Right ventricle myocardium inferior (tissue), 1 donor: ENCODE measurements around the gene PARD6G. TPM values are rescaled to one million over a fixed set of nuclear protein-coding genes. Genes with fewer than 3 reads are reported as not detected.
"Not testable (repeated sequence)": the region's sequence is repeated elsewhere in the genome, so short reads cannot be mapped to it uniquely, and the experiment has no call there.

ENCODE experiments used
- ATAC-seq: fragments of 200-7000 bp; cut with Tn5 transposase; one replicate; pipeline ENCODE4 v1.9.1; 2020; ENCODE audit warnings: mild to moderate bottlenecking, moderate library complexity
- DNase-seq: peaks from one replicate; pipeline ENCODE4 v3.0.0; 2021; ENCODE audit errors: missing footprints
- intact Hi-C: fragments of 100-400 bp; cut with DNase I; formaldehyde crosslinking; loops from one replicate; pipeline ENCODE4 v1.11.0; 2022
- total RNA-seq: library from RNA; stranded (reverse); fragmentation: NEBNext Ultra II Directional; extraction: Animal tissue kit (Norgen Biotek cat#: 25700); gene quantifications from one replicate; pipeline ENCODE4 v1.2.1, GENCODE V29; 2021
- donor health status: DM: no; HTN: yes; CAD: no; lungs with severe emphysema.

PARD6G gene
- total RNA-seq, 1 donor from 2014 or later = 2.1 TPM

DNA sequence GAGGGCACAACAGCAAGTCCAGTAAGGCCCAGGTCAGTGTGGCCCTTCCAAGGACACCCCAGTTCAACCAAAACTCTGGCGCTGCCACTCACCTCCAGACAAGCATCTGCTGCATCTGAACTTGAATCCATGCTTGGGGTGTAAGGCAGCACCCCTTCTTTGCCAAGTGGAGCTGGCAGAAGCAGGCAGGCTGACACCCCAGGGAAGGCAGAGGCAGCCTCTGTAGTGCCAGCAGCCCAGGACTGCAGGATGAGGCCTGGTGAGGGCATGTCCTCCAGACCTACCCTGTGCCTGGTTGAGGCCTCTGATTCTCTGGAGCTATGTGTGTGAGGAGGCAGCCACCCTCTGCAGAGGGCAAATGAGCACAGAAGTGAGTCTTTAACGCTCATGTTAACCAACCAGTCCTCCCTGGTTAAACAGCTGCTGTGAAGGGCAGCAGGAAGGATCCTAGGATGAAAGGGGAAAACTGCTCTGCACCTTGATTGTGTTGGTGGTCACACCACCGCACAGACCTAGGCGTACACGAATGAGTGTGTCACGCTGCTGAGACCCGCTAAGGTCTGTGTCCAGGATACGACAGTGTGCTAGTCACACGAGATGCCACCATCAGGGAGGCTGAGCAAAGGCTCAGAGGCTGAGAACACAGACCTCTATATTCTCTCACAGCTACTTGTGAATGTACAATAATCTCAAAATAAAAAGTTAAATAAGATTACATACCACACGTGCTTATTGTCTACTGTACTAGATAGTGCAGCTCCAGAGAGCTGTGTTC, 2.2 kb downstream of the PARD6G start:
- intact Hi-C loops = no loop called here
- DNase-seq (no peak), ATAC-seq (no peak)

DNA sequence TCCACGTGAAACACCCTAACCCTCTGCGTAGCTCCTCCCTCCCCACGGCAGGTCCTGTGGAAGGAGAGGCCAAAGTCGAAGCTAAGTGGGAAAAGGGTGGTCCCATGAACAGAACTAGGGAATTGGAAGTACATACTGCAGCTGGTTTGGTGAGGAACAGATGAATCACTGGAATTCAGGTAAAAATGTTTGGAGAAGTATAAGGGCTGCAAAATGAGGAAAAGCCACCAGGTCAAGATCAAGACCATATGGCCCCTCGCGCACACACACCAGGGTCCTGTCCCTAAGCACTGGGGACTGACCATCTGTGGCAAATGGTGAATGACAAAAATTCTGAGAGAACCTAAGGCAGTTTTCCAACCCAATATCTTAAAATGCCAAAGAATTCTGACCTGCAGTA, 3.1 kb downstream of the PARD6G start:
- intact Hi-C loops = no loop called here
- no peak for DNase-seq
- no peak for ATAC-seq

DNA sequence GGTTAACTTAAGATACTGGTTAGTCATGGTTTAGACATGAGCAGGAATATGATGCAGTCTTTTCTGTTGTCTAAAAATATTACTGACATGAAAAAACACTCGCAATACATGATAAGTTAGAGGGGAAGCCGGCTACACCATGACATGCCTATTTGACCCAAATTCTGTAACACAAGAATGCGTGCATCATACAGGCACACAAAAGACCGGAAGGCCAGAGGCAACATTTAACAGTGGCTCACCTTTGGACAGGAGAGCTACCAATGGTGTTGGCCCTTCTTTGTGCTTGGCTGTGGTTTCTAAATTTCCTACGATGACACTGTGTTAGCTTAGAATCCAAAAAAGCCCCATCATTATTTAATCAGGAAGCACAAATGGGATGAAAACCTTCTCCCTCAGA, 4.1 kb downstream of the PARD6G start:
- no peak for ATAC-seq
- intact Hi-C loops = no loop called here
- DNase-seq = no peak

DNA sequence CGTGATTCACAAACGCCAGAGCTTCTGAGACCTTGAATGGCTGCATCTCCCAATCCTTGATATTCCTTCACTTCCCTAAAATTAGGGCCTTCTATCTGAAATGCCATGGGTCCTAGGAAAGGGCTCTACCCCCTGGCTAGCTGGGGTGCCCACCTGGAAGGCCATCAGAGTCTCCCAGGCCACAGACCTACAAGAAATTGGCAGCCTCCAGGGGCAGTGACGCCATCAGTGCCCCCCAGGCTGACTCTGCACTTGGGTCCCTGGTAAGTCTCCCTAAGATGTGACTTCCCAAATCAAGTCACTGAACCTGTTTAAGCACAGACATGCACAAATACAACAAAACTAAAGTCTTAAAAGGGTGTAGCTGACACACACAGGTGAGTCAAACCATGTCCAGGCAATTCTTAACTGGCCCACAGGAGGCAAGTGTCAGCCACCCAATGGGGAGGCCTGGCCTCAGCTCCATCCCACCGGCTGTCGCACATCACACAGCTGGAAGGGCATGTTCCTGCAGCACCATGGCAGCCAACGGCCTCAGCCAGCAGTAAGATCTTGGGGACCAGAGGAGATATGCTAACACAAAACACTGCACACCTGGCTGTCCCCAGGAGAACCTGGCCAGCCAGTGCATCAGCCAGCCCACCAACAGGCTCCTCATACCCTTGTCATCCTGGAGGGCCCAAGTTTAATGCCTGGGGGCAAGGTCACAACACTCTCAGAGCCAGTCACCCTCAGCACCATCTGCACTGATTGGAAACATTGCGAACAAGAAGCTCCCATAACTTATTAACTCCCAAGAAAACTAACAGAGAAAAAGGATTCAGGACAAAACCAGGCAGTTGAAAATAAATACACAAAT, 5.2 kb downstream of the PARD6G start:
- intact Hi-C loops = no loop called here

DNA sequence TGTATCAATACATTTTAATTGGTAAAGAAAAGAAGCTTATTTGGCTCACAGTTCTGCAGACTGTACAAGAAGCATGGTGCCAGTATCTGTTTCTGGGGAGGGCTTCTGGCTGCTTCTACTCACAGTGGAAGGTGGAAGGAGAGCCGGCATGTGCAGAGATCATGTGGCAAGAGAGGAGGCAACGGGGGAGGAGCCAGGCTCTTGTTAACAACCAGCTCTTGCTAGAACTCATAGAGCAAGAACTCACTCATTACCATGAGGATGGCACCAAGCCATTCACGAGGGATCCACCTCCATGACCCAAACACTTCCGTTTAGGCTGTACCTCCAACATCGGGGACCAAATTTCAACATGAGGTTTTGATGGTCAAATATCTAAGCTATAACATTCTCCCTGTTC, 7.5 kb downstream of the PARD6G start:
- no peak for DNase-seq
- ATAC-seq = no peak
- intact Hi-C loops = no loop called here

More for the DNA sequence above, 5.2 kb downstream of the PARD6G start:
- DNase-seq (no peak), ATAC-seq (no peak)

DNA sequence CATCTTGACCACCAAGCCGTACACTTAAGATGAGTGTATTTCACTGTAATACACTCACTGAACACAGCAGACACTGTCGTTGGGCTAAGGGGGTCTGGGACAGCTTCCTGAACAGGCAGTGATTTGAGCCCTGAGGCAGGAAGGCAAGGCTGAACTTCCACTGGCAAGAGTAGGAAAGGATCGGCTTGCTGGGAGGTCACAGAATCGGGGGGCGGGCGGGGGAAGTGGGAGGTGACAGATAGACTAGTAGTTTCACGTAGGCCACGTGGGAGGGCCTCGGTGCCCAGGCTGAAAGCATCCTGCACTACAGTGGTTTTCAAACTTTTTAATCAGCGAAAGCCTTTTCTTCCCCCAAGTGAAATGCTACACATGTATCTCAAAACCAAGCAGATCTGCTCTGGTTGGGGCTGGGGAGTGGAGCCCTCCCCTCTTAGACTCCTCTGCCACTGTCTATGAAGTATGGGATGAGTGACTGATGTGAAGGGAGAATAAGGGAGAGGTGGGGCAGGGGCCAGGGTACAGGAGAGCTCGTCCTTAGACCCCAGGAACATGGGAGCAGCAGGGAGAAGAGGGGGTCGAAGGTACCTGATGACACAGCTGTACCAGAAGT, 8.6 kb downstream of the PARD6G start:
- no peak for DNase-seq
- ATAC-seq = no peak
- intact Hi-C loops = no loop called here

DNA sequence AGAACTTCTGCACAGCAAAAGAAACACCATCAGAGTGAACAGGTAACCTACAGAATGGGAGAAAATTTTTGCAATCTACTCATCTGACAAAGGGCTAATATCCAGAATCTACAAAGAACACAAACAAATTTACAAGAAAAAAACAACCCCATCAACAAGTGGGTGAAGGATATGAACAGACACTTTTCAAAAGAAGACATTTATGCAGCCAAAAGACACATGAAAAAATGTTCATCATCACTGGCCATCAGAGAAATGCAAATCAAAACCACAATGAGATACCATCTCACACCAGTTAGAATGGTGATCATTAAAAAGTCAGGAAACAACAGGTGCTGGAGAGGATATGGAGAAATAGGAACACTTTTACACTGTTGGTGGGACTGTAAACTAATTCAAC, 9.8 kb downstream of the PARD6G start:
- DNase-seq, intact Hi-C loops, ATAC-seq: not testable (repeated sequence)

DNA sequence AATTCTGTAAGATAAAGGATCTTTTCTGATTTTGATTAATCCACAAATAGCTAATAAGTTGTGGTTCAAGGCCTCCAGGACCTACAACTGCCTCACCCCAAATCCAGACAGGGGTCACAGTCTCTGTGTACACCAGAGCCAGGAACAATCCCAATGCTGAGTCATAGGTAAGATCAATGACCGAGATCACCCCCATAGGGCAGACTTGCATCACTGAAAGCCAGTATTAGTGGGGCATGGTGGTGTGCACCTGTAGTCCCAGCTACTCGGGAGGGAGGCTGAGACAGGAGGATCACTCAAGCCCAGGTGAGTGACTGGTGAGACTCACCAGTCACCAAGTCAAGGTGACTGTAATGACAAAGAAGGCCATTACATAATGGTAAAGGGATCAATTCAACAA, 12.9 kb downstream of the PARD6G start:
- intact Hi-C loops = no loop called here
- DNase-seq (no peak), ATAC-seq (no peak)

DNA sequence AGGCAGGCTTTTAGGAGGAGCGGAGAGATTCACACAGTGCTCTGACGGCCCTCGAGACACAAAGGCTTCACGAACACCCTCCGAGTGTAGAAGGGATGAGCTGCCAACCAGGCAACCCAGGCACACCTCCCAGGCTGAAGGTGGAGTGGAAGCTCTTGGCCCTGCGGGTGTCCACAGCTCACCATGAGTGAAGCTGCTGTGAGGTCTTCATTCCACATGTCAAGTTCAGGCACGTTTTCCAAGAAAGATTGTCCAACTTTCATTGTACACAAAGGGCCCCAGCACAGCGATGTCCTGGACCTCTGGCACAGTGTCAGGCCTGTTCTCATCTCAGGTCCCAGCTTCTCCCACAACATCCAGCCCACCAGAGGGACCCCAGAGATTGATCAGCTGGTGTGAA, 13.4 kb downstream of the PARD6G start:
- ATAC-seq (no peak), DNase-seq (no peak)
- intact Hi-C loops = no loop called here

DNA sequence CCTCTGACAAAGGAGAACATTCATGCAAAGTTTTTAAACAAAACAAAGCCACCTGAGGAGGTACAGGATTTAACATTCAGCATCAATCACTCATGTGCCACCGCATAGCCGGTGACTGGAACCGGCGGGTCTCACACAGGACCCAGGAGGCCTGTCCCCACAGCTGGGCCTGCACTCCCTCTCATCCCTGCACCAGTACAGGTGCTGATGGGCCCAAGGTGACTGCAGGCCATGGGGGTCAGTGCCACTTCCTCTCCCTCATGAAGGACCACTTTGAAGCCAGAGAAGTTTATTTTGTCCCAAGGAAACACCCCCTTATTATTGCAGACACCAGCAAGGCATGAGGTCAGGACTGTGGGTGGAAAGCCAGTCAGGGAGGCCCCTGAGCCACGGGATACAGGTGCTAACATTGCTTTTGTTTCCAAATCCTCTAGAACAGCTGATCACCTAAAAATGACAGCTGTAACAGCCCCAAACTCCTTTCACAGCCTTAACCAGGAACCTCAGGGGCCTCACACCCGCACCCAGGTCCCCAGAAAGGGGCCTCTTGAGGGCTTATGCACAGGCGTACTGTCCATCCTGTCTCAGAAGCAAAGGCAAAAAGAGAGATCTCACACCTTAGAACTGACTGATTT, 14.0 kb downstream of the PARD6G start:
- no peak for DNase-seq
- intact Hi-C loops = no loop called here
- no peak for ATAC-seq

DNA sequence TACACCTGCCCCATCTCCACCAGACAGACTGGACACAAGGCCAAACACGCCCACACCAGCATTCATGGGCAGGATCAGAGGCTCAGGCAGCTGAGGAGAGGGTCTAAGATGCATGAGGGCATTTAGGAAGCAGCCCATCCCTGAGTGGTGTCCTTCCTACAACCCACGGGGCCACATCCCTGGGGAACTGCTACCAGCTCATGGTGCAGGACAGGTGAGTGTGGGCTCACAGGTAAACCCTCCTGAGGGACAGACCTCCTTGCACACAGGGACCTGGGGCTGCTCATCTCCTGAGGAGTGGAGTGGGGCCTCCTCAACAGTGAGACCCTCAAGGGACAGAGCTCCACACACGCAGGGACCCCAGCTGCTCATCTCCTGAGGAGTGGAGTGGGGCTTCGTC, 14.6 kb downstream of the PARD6G start:
- no peak for ATAC-seq
- no peak for DNase-seq
- intact Hi-C loops = no loop called here

DNA sequence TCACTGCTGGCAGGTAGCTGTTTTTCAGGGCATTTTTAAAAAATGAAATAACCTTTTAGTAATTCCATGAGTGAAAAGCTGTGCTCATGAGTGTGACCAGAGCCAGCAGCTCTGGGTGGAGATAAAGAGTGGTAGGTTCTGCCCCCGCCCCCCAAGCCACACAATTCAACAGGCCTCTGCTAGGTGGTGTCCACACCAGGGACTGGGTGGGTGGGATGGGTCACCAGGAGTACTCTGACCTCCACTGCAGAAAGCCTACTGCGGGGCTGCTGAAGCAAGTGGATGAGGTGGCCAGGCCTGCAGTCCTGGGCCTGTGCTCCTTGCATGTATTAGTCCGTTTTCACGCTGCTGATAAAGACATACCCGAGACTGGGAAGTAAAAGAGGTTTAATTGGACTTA, 15.3 kb downstream of the PARD6G start:
- no peak for DNase-seq
- intact Hi-C loops = no loop called here
- ATAC-seq = no peak

DNA sequence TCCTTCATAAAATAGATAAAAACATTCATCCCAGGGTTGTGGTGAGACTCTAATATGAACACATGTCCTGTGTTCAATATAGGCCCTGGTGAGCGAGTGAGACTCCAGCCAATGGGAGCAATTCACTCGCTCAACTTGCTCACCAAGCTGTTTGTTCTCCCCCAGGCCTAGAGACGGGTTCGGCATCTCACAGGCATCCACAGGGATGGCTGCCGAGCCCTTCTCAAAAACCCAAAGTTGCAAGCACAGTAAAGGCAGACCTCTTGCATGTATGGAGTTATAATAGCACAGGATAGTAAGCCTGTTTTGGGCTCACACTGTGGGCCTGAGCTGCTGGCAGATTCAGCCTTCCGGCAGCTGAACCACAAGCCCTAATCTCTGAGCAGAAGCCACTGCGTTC, 15.7 kb downstream of the PARD6G start:
- intact Hi-C loops = no loop called here
- DNase-seq = no peak
- ATAC-seq = no peak

DNA sequence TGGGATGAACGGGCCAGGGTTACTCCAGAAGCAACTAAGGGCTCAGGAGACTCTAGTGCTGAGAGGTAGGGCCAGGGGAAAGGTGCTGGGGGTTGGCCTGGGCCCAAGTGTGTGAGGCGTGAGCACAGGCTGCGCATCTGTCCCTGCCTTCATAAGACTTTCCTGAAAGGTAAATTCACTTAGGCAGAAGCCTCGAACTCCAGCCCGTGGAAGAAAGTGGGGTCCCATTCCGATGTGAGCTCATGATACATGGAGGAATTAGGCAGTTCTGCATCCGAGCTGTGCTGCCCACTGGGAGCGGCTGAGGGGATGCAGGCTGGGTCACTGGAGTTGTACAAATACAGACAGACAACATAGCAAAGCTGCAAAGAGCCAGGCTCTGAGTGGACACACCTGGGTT, 16.2 kb downstream of the PARD6G start:
- DNase-seq (no peak), ATAC-seq (no peak)
- intact Hi-C loops = no loop called here

DNA sequence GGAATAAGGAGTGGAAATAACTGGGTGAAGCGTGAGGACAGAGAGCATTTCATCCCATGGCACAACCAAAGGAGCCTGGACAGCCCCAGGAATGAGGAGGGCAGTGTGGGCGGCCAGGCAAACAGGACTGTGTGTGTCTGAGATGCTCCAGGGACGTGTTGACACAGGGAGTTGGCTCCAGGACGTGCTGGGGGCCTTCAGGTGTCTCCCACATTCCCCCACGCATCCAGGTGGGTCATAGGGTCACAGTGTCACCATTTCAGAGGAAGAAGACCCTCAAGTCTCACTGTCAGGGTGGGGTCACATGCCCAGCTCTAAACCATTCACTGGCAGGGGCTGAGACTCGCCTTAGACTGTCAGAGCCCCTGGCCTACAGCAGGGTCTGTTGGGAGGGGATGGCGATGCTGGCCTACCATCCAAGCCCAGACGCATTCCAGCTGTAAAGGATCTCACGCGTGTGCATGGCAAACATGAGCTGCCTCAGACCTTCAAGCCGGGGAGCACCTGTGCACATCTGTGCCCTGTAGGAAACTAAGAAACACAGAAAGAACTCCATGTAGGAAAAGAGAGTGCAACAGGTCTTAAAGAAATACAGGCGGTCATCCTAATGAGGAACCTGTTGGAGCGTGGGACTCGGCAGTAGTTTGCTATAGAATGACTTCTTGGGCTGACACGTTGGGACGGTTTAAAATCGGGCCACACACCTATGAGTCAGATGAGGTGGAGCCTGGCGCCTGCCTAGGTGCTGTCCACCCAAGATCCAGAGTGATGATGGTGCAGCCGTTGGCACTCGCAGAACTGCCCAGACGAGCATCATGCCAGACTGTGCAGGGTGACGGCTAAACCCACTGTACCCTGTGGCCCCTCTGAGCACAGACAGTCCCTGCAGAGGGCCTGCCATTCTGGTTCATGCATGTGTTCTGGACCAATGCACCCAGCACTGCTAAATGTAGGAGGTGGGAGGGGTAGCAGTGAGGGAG, 17.3 kb downstream of the PARD6G start:
- ATAC-seq (no peak), DNase-seq (no peak)
- intact Hi-C loops = no loop called here

DNA sequence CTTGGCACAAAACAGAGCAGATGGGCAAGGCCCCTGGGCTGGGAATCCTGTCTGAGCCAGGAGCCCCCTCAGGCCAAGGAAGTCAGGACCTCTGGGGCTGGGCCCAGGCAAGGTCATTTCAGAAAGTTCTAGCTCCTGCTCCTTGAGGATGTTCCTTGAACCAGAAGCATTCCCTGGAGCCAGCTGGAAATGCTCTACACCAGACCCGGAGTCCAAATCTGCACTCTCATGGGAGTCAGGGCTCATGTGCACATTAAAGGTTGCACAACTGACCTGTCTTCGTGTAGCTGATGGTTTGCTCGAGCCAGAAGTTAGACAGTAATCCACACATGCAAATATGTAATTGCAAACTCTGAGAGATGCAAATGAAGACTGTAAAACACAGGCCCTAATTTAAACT, 18.0 kb downstream of the PARD6G start:
- intact Hi-C loops = no loop called here
- DNase-seq (no peak), ATAC-seq (peak; percentile 49)

DNA sequence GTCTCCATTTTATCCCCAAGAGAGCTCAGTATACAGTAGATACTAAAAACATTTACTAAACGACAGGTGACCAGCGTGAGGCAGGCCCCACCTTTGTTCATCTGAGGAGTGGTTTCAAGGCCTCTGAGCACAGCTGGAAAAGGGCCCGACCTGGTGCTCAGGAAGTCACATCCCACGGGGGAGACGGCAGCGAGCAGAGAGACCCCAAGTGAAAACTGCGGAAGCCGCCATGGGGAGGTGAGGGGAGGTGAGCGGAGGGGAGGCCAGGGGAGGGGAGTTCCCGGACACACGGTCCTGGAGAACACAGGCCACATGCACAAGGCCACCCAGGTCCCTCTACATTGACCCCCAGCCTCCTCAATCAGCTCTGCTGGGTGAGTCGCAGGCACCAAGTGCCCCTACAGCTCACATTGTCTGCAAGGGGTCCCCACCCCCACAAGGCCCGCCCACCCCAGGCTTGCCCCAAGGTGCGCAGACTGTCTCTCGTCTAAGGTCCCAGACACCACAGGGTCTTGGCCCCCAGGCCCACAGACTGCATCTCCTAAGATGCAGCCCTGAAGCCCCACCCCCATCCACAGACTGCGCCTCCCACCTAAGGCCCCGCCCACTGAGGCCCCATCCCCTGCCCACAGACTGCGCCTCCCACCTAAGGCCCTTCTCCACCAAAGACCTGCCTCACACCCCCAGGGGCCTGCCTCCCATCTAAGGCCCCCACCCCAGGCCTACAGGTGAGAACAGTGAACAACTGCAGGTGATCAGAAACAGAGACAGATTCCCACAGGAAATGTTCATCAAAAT, 19.1 kb downstream of the PARD6G start:
- ATAC-seq (no peak), DNase-seq (no peak)
- intact Hi-C loops = no loop called here

DNA sequence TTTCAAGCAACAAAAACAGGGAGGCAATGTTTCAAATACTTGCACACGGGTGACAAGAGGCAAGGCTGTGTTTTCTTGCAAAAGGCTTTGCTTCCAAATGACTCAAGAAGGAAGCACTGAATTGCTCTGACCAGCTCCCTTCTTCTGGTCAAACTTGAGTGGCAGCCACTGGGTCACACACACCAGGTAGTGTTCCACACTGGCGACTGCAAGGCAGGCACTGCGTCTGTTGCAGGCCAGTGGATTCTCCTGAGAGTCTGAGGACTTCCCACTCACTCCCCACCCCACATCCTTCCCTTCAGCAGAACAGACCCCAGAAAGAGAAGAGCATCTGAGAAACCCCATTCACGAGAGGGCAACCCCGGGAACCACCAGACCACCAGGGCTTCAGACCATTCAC, 19.8 kb downstream of the PARD6G start:
- no peak for DNase-seq
- no peak for ATAC-seq
- intact Hi-C loops = no loop called here
